OCI-LY3 (cell line): ENCODE measurements around the gene TNFAIP8L1.

Experiments
- CTCF ChIP-seq: fragments of 200-600, 300-600 bp; sonication (generic); IDR thresholded peaks from 2 replicates; pipeline ENCODE4 v1.5.1; 2014; ENCODE audit warnings: antibody characterized with exemption, low read length, low read depth
- EZH2phosphoT487 ChIP-seq: fragments of 200-600 bp; shearing (Covaris generic); IDR thresholded peaks from 2 replicates; pipeline ENCODE4 v1.6.1; 2018; ENCODE audit warnings: antibody characterized with exemption, mixed run types, low read depth

GRCh38 chr19:4618019-4618418 lies 21.3 kb upstream of the TNFAIP8L1 start:
- no peak for TF ChIP-seq CTCF
- TF ChIP-seq EZH2phosphoT487 = no peak
